Loucy (cell line): ENCODE results near the gene PXN.

ENCODE experiments used
- H2AFZ ChIP-seq: fragments of 200-600 bp; sonication (generic); 2 replicates; pipeline ENCODE4 v1.6.0; 2016; ENCODE audit warnings: antibody characterized with exemption, mild to moderate bottlenecking, low read length, moderate library complexity
- H3F3A ChIP-seq: fragments of 200-600 bp; 2 replicates; pipeline ENCODE4 v1.6.0; 2016; ENCODE audit warnings: antibody characterized with exemption, low read depth, mild to moderate bottlenecking
- H3K27me3 ChIP-seq: fragments of 200-600 bp; sonication (generic); 2 replicates; pipeline ENCODE4 v1.6.1; 2014; ENCODE audit warnings: low read length, mild to moderate bottlenecking; ENCODE audit not compliant: insufficient read depth, poor library complexity, severe bottlenecking
- H3K36me3 ChIP-seq: fragments of 200-600 bp; sonication (generic); 2 replicates; pipeline ENCODE4 v1.6.1; 2016; ENCODE audit warnings: low read length; ENCODE audit not compliant: insufficient read depth
- H3K4me1 ChIP-seq: fragments of 200-600 bp; sonication (generic); 2 replicates; pipeline ENCODE4 v1.5.1; 2014; ENCODE audit warnings: low read length, mild to moderate bottlenecking; ENCODE audit not compliant: insufficient read depth, poor library complexity, severe bottlenecking
- H3K4me2 ChIP-seq: fragments of 200-600 bp; sonication (generic); 2 replicates; pipeline ENCODE4 v1.6.0; 2014; ENCODE audit warnings: antibody characterized with exemption, low read length, low read depth, mild to moderate bottlenecking; ENCODE audit not compliant: poor library complexity, severe bottlenecking
- H3K4me3 ChIP-seq: fragments of 200-600 bp; sonication (generic); 2 replicates; pipeline ENCODE4 v1.5.1; 2014; ENCODE audit warnings: low read length, mild to moderate bottlenecking, mixed read lengths; ENCODE audit not compliant: poor library complexity, severe bottlenecking
- H3K79me2 ChIP-seq: fragments of 200-600 bp; sonication (generic); 2 replicates; pipeline ENCODE4 v1.6.1; 2014; ENCODE audit warnings: low read length; ENCODE audit not compliant: insufficient read depth
- H3K9ac ChIP-seq: fragments of 200-600 bp; sonication (generic); 2 replicates; pipeline ENCODE4 v1.6.0; 2014; ENCODE audit warnings: mild to moderate bottlenecking, low read depth, low read length, moderate library complexity; ENCODE audit not compliant: poor library complexity, severe bottlenecking
- H3K9me2 ChIP-seq: fragments of 200-600 bp; sonication (generic); replicated peaks from 2 replicates; pipeline ENCODE4 v1.6.1; 2016; ENCODE audit warnings: low read depth, low read length, mixed read lengths
- H3K9me3 ChIP-seq: fragments of 200-600 bp; sonication (generic); 2 replicates; pipeline ENCODE4 v1.6.1; 2014; ENCODE audit warnings: mild to moderate bottlenecking, antibody characterized with exemption, low read length, low read depth; ENCODE audit not compliant: insufficient read depth
- H4K20me1 ChIP-seq: fragments of 200-600 bp; sonication (generic); 2 replicates; pipeline ENCODE4 v1.6.0; 2014; ENCODE audit warnings: antibody characterized with exemption, low read length, mild to moderate bottlenecking; ENCODE audit not compliant: insufficient read depth, poor library complexity, severe bottlenecking
- CTCF ChIP-seq: fragments of 200-600 bp; sonication (generic); conservative IDR thresholded peaks from 2 replicates; pipeline ENCODE4 v1.5.1; 2014; ENCODE audit warnings: mild to moderate bottlenecking, antibody characterized with exemption, low read length
- EZH2phosphoT487 ChIP-seq: fragments of 200-600 bp; IDR thresholded peaks from 2 replicates; pipeline ENCODE4 v1.6.1; 2018; ENCODE audit warnings: antibody characterized with exemption, mild to moderate bottlenecking, moderate library complexity, borderline replicate concordance

PXN gene

GRCh38 chr12:120261951-120262851, 3.3 kb downstream of the PXN start:
- Histone ChIP-seq H3K4me3 (no peak overlapping the region), H2AFZ (no peak overlapping the region), H3K4me1 (peaks cover 11% of the 10 kb centered on the region), H3K4me2 (no peak overlapping the region), H3K9me2 (no peaks in the 10 kb centered on the region), H3K79me2 (no peaks in the 10 kb centered on the region), H3F3A (no peaks in the 10 kb centered on the region), H3K27me3 (peaks cover 77% of the 10 kb centered on the region), H4K20me1 (no peaks in the 10 kb centered on the region), H3K9ac (no peak overlapping the region), H3K36me3 (no peaks in the 10 kb centered on the region), H3K9me3 (no peaks in the 10 kb centered on the region)
- TF ChIP-seq CTCF (no peak), EZH2phosphoT487 (no peak)

GRCh38 chr12:120260607-120261006, 4.9 kb downstream of the PXN start:
- TF ChIP-seq CTCF = no peak
- TF ChIP-seq EZH2phosphoT487 = no peak
- H3F3A ChIP-seq = no peaks in the 10 kb centered on the region
- no peaks in the 10 kb centered on the region for H3K36me3 ChIP-seq
- peaks cover 11% of the 10 kb centered on the region for H3K4me1 ChIP-seq
- H3K4me3 ChIP-seq = no peak overlapping the region
- H3K79me2 ChIP-seq = no peaks in the 10 kb centered on the region
- H2AFZ ChIP-seq = no peak overlapping the region
- no peaks in the 10 kb centered on the region for H3K9me2 ChIP-seq
- H3K9me3 ChIP-seq = no peaks in the 10 kb centered on the region
- no peak overlapping the region for H3K9ac ChIP-seq
- peaks cover 92% of the 10 kb centered on the region for H3K27me3 ChIP-seq
- H3K4me2 ChIP-seq = no peak overlapping the region
- H4K20me1 ChIP-seq = no peaks in the 10 kb centered on the region

- Histone ChIP-seq H3K79me2 (no peaks in the 10 kb centered on the region), H3K4me2 (no peak overlapping the region)
- TF ChIP-seq CTCF (no peak), EZH2phosphoT487 (no peak)
Measured at GRCh38 chr12:120259418-120260202, 5.9 kb downstream of the PXN start.

More at GRCh38 chr12:120259418-120260202, 5.9 kb downstream of the PXN start:
- peaks cover 11% of the 10 kb centered on the region for H3K4me1 ChIP-seq
- H3K9me3 ChIP-seq = no peaks in the 10 kb centered on the region
- no peaks in the 10 kb centered on the region for H3F3A ChIP-seq
- H3K27me3 ChIP-seq = peaks cover 89% of the 10 kb centered on the region
- no peaks in the 10 kb centered on the region for H3K36me3 ChIP-seq
- no peak overlapping the region for H3K4me3 ChIP-seq
- H3K9me2 ChIP-seq = no peaks in the 10 kb centered on the region
- H4K20me1 ChIP-seq = no peaks in the 10 kb centered on the region
- no peak overlapping the region for H3K9ac ChIP-seq
- H2AFZ ChIP-seq = no peak overlapping the region
